Prostate gland (tissue), 2 donors: ENCODE results near the gene GABPB1.

Experiments used
- CTCF ChIP-seq, 4 experiments: fragments of 200-600 bp in 2 of 4; fragments of 450-650 bp in 2 of 4; sonication (generic) in 2 of 4; IDR thresholded peaks; 1 replicate in 3 of 4; 2 replicates in 1 of 4; pipeline ENCODE4 v1.5.1; 2016 to 2019; ENCODE audit warnings: antibody characterized with exemption in 4 of 4, mild to moderate bottlenecking in 2 of 4, moderate library complexity in 2 of 4
- POLR2A ChIP-seq: fragments of 450-650 bp; IDR thresholded peaks from one replicate; pipeline ENCODE4 v1.6.1; 2016; ENCODE audit warnings: antibody characterized with exemption, mild to moderate bottlenecking
- POLR2AphosphoS5 ChIP-seq: sonication (generic); formaldehyde crosslinking; IDR thresholded peaks from one replicate; pipeline ENCODE4 v1.6.1; 2017; ENCODE audit warnings: antibody characterized with exemption

- no peak for TF ChIP-seq POLR2A
- TF ChIP-seq CTCF (IDR thresholded peaks at IDR 0.05): no peak
- TF ChIP-seq POLR2AphosphoS5: no peak
Measured at GRCh38 chr15:50365570-50365969, 10.6 kb upstream of the GABPB1 start.
